Fibroblast of lung (primary cell): ENCODE data around the gene ADGRD1. TPM values are rescaled to one million over a fixed set of nuclear protein-coding genes. Genes with fewer than 3 reads are reported as not detected.

Source experiments
- DNase-seq, 2 donors: peaks; one replicate each; pipeline versions ENCODE4 v3.0.0 to v3.0.0-alpha.2; 2010; ENCODE audit warnings: low read depth in 2 of 2
- H2AFZ ChIP-seq: 2 replicates; pipeline ENCODE4 v1.5.1; 2012; ENCODE audit warnings: low read length, control low read depth, inconsistent platforms
- H3K27ac ChIP-seq: 2 replicates; pipeline ENCODE4 v1.5.1; 2011; ENCODE audit warnings: low read length, control low read depth; ENCODE audit not compliant: insufficient read depth
- H3K27me3 ChIP-seq: 2 replicates; pipeline ENCODE4 v1.5.1; 2011; ENCODE audit warnings: mild to moderate bottlenecking, low read length; ENCODE audit not compliant: control insufficient read depth, insufficient read depth
- H3K36me3 ChIP-seq: 2 replicates; pipeline ENCODE4 v1.5.1; 2011; ENCODE audit warnings: low read length; ENCODE audit not compliant: control insufficient read depth, insufficient read depth
- H3K4me1 ChIP-seq: 2 replicates; pipeline ENCODE4 v1.5.1; 2011; ENCODE audit warnings: low read length; ENCODE audit not compliant: control insufficient read depth, insufficient read depth; ENCODE audit errors: extremely low read depth
- H3K4me2 ChIP-seq: 2 replicates; pipeline ENCODE4 v1.5.1; 2011; ENCODE audit warnings: low read length, control low read depth; ENCODE audit not compliant: insufficient read depth; ENCODE audit errors: extremely low read depth
- H3K4me3 ChIP-seq, 4 experiments: fragments of 200-600 bp in 1 of 4; sonication (generic) in 1 of 4; replicated peaks in 1 of 4; 2 replicates each; pipeline ENCODE4 v1.5.1; 2011 to 2016; ENCODE audit warnings: low read length in 4 of 4, low read depth in 3 of 4, mild to moderate bottlenecking in 3 of 4, control low read depth in 2 of 4, inconsistent platforms in 1 of 4, mixed read lengths in 1 of 4; ENCODE audit not compliant: insufficient read depth in 1 of 4; ENCODE audit errors: control extremely low read depth in 1 of 4
- H3K79me2 ChIP-seq: 2 replicates; pipeline ENCODE4 v1.5.1; 2012; ENCODE audit warnings: mild to moderate bottlenecking, low read length, inconsistent platforms; ENCODE audit not compliant: control insufficient read depth, insufficient read depth
- H3K9ac ChIP-seq: 2 replicates; pipeline ENCODE4 v1.5.1; 2011; ENCODE audit warnings: mild to moderate bottlenecking, low read length, control low read depth; ENCODE audit not compliant: insufficient read depth
- H3K9me3 ChIP-seq: 2 replicates; pipeline ENCODE4 v1.5.1; 2012; ENCODE audit warnings: low read depth, low read length; ENCODE audit not compliant: control insufficient read depth, insufficient read depth
- H4K20me1 ChIP-seq: 2 replicates; pipeline ENCODE4 v1.5.1; 2011; ENCODE audit warnings: low read length; ENCODE audit not compliant: control insufficient read depth, insufficient read depth; ENCODE audit errors: extremely low read depth
- EZH2 ChIP-seq: IDR thresholded peaks from 2 replicates; pipeline ENCODE4 v1.5.1; 2012; ENCODE audit warnings: low read length, control low read depth, mild to moderate bottlenecking; ENCODE audit errors: missing control alignments
- polyA plus RNA-seq, 2 donors: library from polyadenylated mRNA; depleted of rRNA in 1 of 2; stranded (reverse) in 1 of 2; unstranded in 1 of 2; fragments of >200 nt; gene quantifications; 2 replicates each; pipeline ENCODE4 v1.2.1, GENCODE V29; 2011 to 2012; ENCODE audit warnings: missing spikeins in 1 of 2
- total RNA-seq: library from RNA; depleted of rRNA; stranded (reverse); fragments of >200 nt; gene quantifications from 2 replicates; pipeline ENCODE4 v1.2.1, GENCODE V29; 2014
- TF ChIP-seq, protein P1 (sequence below), 2 donors: IDR thresholded peaks in 1 of 2; conservative IDR thresholded peaks in 1 of 2; 1 replicate in 1 of 2; 2 replicates in 1 of 2; pipeline ENCODE4 v1.5.1; 2011 to 2012; ENCODE audit warnings: low read length in 2 of 2, control low read depth in 1 of 2, inconsistent platforms in 1 of 2, low read depth in 1 of 2, mild to moderate bottlenecking in 1 of 2

ADGRD1 gene
- total and polyA plus RNA-seq, 2 donors (not counting 1 experiment from before 2014, with no cell fraction given) = 7.3 to 11.6 TPM

DNA sequence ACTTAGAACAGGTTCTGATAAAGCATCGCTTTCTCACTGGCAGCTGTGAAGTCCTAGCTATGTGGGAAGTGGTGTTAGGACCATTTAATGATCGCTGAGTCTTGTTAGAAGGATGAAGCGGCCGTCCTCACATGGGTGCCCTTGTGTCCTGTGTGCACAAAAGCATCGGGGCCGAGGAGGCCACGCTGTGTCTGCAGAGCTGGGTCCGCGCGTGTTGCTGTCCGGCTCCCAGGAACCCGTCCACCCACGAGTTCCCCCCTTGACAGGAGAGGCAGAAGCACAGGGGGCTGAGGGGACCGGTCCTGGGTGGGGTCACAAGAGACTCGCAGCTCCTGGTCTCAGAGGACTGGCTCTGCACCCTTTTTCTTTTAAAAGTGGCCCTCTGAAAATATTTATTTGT, 90.4 kb downstream of the ADGRD1 start:
- Histone ChIP-seq H3K79me2 (no peaks in the 10 kb centered on the region), H3K4me1 (no peaks in the 10 kb centered on the region), H3K27me3 (no peaks in the 10 kb centered on the region), H3K36me3 (no peaks in the 10 kb centered on the region), H2AFZ (no peak overlapping the region), H4K20me1 (no peaks in the 10 kb centered on the region), H3K27ac (no peak overlapping the region), H3K4me3 (no peak overlapping the region), H3K4me2 (no peak overlapping the region), H3K9me3 (no peaks in the 10 kb centered on the region), H3K9ac (no peak overlapping the region)
- TF ChIP-seq EZH2 = no peak
- TF ChIP-seq, protein P1, sequence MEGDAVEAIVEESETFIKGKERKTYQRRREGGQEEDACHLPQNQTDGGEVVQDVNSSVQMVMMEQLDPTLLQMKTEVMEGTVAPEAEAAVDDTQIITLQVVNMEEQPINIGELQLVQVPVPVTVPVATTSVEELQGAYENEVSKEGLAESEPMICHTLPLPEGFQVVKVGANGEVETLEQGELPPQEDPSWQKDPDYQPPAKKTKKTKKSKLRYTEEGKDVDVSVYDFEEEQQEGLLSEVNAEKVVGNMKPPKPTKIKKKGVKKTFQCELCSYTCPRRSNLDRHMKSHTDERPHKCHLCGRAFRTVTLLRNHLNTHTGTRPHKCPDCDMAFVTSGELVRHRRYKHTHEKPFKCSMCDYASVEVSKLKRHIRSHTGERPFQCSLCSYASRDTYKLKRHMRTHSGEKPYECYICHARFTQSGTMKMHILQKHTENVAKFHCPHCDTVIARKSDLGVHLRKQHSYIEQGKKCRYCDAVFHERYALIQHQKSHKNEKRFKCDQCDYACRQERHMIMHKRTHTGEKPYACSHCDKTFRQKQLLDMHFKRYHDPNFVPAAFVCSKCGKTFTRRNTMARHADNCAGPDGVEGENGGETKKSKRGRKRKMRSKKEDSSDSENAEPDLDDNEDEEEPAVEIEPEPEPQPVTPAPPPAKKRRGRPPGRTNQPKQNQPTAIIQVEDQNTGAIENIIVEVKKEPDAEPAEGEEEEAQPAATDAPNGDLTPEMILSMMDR (conservative IDR thresholded peaks at IDR 0.05 in 1 of 2, IDR thresholded peaks at IDR 0.05 in 1 of 2; ENCODE audit: low read depth in 1 of 2, low read length in 2 of 2) = no peak
- no peak for DNase-seq

DNA sequence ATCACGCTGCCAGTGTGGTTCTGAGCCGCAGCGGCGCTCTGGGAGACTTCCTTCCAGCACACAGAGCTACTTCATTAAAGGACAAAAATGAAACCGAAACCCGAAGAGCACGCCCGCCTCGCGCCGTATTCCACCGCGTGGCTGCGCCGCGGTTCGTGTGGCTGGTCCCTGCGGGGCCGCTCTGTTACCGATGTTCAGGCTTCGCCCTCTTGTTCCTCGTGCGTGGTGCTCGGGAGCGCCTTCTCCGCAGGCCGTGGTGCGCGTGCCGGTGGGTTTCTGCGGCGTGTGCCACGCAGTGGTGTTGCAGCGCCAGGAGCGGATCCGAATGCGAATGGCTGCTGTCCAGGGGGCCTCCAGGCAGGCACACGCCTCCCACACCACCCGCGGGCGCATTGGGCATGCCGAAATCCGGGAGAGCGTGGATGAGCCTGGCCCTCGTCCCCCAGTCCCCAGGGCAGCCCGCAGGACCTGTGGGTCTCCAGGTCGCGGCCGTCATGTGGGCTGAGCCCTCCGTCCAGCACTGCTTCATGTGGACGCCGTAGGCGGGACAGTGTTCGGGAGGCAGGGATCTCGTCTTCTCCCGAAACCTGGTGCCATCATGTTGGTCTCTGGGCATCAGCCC, 91.2 kb downstream of the ADGRD1 start:
- DNase-seq = no peak
- TF ChIP-seq EZH2 = no peak
- TF ChIP-seq, protein P1 (conservative IDR thresholded peaks at IDR 0.05 in 1 of 2, IDR thresholded peaks at IDR 0.05 in 1 of 2; ENCODE audit: low read depth in 1 of 2, low read length in 2 of 2) = no peak

DNA sequence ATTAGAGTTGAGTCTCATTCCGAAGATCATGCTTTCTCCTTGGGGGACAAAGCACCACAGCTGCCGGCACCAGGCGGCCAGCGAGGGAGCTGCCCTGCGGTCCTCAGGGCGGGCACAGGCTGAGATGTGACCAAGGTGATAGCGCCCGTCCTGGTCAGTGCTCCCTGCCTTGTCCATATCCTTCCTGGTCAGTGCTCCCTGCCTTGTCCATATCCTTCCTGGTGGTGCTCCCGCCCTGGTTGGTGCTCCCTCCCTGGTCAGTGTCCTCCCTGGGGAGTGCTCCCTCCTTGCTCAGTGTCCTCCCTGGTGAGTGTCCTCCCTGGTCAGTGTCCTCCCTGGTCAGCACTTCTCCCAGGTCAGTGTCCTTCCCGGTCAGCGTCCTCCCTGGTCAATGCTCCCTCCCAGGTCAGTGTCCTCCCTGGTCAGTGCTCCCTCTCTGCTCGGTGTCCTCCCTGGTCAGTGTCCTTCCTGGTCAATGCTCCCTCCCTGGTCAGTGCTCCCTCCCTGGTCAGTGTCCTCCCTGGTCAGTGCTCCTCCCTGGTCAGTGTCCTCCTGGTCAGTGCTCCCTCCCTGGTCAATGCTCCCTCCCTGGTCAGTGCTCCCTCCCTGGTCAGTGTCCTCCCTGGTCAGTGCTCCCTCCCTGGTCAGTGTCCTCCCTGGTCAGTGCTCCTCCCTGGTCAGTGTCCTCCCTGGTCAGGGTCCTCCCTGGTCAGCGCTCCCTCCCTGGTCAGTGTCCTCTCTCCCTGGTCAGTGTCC, 92.2 kb downstream of the ADGRD1 start:
- Histone ChIP-seq H3K9me3 (no peaks in the 10 kb centered on the region), H4K20me1 (no peaks in the 10 kb centered on the region), H3K4me2 (no peak overlapping the region), H3K27me3 (no peaks in the 10 kb centered on the region), H3K9ac (no peak overlapping the region), H2AFZ (no peak overlapping the region), H3K27ac (no peak overlapping the region), H3K36me3 (no peaks in the 10 kb centered on the region), H3K4me3 (no peak overlapping the region), H3K4me1 (no peaks in the 10 kb centered on the region), H3K79me2 (no peaks in the 10 kb centered on the region)
- TF ChIP-seq EZH2 = no peak
- TF ChIP-seq, protein P1 (conservative IDR thresholded peaks at IDR 0.05 in 1 of 2, IDR thresholded peaks at IDR 0.05 in 1 of 2; ENCODE audit: low read depth in 1 of 2, low read length in 2 of 2) = no peak
- DNase-seq = no peak

More for the DNA sequence above, 91.2 kb downstream of the ADGRD1 start:
- Histone ChIP-seq H3K4me1 (no peaks in the 10 kb centered on the region), H4K20me1 (no peaks in the 10 kb centered on the region), H2AFZ (no peak overlapping the region), H3K4me2 (no peak overlapping the region), H3K79me2 (no peaks in the 10 kb centered on the region), H3K27me3 (no peaks in the 10 kb centered on the region), H3K36me3 (no peaks in the 10 kb centered on the region), H3K9me3 (no peaks in the 10 kb centered on the region), H3K9ac (no peak overlapping the region), H3K4me3 (no peak overlapping the region), H3K27ac (no peak overlapping the region)
